OCI-M1 (cell line): ENCODE measurements around the gene SMYD3.

Experiments
- DNase-seq: peaks from one replicate; lab custom pipeline; 2025; lab: John Stamatoyannopoulos, UW

Gene SMYD3

DNA sequence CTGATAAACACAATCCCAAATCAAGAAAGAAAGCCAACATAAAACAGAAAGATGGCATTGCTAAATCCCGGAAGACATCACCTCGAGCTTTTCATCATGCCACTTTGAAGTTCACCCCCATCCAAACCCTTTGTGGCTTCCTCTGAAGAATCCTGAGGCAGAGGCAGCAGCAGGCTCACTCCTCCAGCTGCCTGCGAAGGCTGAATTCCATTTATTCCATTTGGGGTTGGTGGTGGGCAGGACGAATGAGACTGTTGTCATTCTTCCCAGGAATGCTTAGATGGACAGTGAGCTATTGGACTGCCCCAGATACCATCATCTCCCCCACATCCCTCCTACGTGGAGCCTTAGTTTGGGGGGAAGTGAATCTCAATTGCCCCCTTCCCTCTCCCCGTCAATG is 437.5 kb downstream of the SMYD3 start:
- DNase-seq, result no peak

DNA sequence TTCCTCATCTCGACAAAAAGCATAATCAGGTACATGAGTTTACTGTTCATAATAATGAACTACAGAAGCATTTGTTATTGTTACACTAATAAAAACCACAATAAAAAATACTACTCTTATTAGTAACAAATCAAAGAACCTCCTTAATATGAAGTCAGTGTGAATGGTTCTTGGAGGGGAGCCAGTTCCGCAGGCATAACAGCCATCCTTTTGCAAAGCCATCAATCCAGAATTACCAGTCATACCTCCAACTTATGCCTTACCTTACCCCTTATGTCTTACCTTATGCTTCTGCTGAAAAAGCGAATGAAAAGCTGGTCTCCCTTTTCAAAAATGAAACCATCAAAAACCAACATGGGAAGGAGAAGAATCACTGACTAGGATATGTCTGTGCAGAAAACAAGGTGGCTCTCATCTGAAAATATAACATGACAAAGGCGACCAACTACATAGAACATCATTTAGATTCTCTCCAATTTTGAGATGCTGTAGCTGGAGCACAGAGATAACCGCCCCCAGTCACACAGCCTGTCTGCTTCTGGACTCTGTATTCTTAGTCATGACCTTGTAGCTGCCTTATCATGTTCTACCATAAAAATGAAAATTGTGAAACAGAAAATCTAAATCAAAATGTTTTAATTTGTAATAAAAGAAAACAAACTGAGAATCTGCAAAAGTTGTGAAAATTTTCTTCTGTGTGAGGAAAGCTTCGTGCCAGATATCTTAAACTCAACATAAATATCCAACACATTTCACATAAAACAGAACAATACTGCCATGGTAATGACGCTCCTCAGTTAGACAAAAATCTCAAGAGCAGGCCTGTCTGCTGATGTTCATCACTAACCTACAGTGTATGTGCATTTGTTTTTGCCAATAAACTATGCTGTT is 438.2 kb downstream of the SMYD3 start:
- DNase-seq, result peak; percentile 41

DNA sequence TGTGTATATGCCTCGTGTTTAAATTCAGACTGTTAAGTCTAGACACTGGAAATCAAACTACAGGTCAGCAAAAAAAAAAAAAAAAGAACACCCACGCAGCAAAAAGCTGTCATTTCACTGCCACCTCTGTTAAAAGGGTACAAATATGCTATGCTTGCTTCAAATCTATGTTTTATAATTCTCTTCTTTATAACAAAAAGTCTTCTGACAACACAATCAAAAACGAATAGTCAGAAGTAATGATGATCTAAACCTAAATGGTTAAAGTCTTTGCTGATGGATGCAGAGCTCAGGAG is 438.9 kb downstream of the SMYD3 start:
- no peak for DNase-seq

DNA sequence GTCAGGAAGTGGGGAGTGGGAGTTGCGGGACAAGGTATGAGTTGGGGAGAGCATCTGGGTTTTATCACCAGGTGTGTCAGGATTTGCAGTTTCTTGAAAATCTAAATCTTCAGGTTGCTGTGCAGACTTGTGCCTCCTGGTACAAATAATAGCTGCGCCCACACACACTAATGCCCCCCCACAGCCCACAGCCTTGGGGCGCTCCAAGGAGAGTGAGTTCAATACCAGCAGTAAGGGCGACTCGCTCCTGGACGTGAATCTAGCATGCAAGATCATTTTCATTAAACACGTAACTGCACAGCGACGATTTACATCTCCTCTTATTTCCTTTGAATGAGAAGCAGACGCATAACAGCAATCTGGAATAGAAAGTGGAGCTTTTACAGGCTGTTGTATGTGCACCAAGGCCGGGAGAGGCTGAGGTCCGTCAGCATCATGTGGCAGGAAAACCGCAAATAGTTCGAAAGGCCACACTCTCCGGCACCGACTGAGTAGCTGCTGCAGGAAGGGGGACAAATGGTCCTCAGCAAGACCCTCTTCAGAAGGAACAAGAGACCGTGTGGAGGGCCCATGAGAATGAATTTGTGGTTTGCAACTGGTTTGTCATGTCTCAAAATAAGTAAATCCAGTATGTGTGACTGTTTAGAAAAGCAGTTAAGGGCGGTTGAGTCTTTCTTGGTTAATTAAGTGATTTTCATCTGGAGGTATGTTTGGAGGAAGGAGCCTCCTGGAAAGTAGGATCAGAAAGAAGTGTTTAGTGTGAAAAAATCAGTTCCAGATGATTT is 439.5 kb downstream of the SMYD3 start:
- DNase-seq, result no peak

DNA sequence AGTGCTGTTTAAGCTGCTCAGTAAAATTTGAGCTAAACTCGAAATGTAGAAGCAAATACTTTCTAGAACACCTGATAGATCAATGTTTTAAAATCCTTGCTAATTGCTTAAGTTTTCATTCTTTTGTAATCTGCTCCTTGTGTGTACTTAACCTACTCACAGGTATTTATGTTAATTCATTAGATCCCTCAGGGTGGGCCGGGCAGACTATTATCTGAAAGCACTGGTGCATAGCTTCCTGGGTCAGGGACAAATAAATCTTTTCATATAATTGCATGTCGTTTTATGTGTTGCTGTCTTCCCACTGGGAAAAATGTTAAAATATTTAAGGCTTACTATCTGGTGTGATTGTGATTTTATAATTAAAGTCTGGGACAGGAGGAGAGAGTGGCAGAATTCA is 440.5 kb downstream of the SMYD3 start:
- DNase-seq, result no peak

DNA sequence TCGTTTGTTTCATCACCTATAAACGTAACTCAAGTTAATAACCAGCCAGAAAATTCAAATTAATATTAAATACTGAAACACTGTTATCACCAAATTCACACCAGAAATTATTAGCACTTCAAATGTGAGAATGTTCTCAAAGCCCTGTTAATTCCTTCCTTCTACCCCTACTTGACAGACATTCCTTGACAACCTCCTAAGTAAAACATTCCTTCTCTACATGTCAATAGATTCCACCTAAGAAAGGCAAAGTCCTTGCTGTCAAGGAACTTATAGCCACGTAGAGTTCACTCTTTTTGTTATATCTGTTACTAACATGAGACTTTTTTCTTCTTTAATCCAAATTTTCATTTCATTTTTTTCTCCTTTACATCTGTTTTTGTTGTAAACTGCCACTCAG is 441.5 kb downstream of the SMYD3 start:
- no peak for DNase-seq

DNA sequence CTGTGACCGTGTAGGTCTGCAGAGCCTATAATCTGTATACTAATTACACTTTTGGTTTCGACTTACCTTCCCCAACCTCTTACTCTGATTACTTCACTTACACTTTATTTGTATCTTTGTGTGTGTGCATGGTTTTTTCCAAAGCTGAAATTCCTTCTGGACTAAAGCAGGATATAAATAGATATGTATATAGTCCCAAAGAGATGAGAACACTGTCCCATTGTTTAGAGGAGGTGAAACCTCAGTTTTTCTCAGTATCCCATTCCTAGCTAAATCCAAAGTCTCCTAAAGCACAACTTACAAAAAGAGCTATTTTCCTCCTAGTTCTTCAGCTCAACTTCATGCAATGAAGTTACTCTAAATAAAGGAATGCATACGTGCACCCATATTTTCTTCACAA is 442.2 kb downstream of the SMYD3 start:
- no peak for DNase-seq

DNA sequence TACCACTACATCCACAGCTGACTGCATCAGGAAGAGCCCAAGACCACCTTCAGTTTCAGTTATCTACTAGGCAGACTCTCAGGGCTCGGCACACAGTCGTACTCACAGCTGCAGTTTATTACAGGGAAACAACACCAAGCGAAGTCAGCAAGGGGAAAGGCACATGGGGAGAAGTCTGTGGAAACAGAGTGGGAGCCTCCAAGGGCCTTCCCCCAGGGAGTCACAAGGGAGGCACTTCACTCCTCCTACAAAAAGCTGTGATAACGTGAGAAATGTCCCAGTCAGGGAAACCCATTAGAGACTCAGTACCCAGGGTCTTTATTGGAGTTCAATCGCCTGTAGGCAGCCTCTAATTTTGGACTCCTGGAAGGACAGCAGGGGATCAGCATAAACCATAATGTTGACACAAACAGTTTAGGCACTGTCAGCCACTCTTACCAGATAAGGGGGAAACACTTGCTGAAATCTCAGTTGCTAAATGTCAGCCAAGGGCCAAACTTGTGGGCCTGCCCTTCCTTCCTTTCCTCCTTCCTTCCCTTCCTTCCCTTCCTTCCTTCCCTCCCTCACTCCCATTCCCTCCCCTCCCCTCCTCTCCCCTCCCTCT is 444.0 kb downstream of the SMYD3 start:
- no peak for DNase-seq

DNA sequence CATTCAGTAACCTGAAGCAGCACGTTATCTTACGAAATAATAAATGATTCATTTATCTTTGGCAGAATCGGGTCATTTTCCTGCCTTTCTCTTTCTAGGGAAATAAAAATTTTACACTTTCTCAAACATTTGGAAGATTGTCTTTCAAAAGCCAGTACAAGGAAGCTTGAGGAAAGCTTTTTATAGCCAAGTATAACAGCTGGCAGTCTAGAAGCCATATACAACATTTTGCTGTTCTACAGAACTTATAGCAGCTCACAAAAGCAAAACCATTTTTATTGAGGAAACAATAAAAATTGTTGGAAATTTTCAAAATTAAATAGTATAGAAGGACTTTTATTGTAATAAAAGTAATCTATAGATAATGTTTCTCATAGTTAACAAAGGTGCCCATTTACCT is 448.6 kb downstream of the SMYD3 start:
- no peak for DNase-seq

DNA sequence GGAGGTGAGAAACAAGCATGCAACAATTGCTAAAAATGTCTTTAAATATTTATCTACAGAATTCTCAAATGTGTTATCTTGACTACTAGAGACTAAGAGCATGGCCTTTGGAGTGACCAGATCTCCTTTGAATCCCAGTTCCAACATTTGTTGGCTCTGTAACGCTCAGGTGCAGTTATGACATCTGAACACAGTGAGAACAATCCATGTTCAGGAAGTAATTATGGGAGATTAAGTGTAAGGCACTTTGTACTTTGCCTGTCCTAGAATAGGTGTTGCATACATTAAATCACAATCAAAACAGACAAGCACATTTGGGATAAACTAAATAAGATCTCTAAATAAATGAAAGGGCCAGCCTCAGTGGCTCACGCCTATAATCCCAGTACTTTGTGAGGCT is 454.5 kb downstream of the SMYD3 start:
- DNase-seq, result no peak

DNA sequence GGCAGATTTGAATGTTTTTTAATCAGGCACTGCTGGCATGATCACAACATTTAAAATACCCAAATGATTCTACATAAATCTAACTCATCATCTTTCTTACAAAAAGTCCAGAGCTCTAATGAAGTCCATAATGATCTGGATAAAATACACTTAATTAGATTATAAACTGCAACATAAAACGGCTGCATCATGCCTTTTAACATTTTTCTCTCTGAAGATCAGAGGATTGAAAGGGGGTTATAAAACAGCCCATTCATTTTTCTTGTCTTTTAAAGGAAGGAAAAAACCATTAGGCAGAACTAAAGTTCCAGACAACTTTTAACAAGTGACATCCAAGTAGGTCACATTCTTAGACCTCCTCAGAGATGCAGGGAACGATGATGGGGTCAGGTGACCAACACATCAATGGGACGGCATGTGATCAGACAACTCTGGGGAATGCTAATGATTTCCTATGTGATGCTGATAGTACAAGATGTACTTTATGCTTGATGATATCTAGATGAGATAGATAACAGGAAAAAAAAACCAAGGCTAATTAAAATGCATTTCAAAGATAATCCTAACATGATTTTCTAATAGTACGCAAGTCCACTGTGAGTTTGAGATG is 455.1 kb downstream of the SMYD3 start:
- DNase-seq, result no peak

DNA sequence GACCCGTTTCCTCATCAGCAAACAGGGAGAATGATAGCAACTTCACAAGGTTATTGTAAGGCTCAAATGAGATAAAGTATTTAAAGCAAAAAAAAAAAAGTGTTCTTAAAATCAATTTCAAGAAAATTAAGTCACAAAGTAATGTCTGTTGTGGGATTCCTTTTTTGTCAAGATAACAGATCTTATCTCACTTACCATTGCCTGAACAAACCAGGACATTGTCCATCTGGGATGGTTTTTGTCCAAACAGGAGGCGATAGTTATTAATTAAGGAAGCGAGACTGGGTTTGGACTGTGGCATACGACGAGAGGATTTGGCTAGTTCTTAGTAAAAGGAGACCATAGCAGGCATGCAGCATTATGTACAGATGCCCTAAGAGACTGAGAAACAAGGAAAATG is 458.4 kb downstream of the SMYD3 start:
- no peak for DNase-seq

DNA sequence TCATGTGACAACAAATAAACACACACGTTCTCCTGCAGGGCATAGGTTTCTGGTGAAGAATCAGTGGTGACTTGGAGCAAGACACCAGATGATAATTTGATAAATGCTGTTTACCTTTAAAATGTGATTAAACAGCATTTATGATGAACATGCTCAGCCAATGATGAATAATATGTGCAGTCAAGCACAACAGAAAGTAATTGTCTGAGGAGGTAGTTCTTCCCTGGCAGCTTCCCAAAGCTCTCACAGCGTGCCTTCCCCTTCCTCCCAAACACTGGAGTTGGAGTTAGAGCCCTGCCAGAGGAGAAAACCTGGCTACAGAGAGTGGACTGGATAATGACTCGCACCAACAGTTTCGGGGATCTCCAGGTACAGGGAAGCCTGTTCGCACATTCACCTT is 463.5 kb downstream of the SMYD3 start:
- DNase-seq, result no peak

DNA sequence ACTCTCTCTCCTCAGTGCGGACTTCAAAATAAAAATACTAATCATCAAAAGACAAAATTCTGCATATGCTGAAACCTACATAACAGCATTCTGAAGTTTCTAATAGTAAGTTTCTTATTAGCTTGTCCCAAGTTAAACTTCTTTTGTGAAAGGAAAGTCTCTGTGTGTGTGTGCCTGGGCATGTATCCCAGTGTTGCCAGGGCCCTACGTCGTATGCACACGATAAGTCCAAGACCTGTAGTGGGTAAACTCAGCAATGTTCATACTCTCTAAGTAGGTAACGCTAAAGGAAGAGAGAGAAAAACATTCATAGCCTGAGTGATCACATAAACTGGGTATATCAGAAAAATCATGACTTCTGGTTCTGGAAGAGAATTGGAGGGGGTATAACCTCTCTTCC is 465.7 kb downstream of the SMYD3 start:
- DNase-seq, result no peak

DNA sequence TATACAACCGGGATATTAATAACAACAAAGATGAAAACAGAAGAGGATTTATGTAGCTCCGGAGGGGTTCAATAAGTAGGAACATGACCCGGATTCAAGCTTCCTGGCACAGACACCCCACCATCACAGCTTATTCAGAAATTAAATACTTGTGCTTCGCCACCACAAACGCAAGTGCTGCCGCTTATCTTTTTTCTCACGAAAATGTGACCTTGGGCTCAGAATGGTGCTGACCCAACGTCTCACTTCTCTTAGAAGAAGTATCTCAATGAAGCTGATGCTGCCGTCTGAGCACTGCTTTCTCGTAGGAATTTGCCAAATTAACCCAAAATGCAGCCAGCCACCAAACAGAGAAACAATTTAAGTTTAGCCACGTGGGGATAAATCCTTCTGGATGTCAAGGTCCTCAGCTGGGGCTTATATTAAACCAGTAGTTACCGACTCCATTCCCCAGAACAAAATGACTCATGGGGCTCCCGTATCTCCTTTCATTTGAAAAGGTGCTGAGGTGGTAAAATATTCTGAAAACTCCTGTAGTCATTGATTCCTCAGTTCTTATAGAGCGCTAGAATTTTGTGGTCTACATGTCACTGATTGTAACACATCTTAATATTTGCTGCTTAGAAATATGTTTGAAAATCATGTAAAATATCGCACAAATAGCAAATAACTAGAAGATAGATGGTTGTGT is 466.7 kb downstream of the SMYD3 start:
- DNase-seq, result no peak

DNA sequence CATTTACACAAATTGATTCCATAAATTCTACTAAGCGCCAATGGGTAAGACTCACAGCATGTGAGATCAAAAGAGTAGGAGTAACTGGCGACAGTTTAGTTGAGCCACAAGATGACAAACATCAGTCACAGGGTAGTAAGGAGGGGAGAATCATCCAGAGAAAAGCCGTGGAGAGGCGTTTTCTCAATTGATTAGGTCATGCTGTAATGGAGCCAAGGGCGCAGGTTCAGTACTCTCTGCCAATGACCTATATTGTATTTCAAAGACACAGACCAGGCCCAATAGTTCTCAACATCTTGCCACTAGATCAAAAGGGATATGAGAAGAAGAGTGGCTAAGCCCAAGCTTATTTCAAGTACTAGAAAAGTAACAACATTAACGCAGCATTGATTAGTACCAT is 467.5 kb downstream of the SMYD3 start:
- no peak for DNase-seq

DNA sequence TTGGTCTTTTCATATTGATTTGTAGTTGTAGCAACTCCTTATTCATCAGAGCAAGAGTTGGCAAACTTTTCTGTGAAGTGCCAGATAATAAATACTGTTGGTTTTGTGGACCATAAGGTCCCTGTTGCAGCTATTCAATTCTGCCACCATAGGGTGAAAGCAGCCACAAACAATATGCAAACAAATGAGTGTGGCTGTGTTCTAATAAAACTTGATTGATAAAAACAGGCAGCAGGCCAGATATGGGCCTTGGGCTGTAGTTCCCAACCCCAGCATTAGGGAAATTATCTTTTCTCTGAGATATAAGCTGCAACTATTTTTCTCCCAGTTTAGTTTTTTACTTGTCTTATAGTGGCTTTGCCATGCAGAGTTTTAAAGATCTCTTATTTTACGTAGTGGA is 469.2 kb downstream of the SMYD3 start:
- DNase-seq, result no peak

DNA sequence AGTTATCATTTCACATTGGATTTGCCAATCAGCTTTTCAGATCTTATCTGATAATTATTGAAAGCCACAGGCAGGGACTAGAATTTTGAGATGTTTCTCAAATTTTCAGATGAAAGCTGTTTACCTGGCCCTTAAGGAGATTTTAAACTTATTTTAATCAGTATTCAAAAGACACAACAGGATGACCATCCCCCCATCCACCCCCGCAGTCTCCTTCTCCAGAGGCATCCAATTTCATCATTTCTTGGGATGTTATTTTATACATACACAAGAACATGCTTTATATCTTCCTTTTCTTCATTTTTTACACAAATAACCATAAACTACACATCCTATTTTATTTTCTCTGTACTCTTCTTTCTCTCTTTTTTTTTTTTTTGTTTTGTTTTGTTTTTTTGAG is 470.9 kb downstream of the SMYD3 start:
- no peak for DNase-seq

DNA sequence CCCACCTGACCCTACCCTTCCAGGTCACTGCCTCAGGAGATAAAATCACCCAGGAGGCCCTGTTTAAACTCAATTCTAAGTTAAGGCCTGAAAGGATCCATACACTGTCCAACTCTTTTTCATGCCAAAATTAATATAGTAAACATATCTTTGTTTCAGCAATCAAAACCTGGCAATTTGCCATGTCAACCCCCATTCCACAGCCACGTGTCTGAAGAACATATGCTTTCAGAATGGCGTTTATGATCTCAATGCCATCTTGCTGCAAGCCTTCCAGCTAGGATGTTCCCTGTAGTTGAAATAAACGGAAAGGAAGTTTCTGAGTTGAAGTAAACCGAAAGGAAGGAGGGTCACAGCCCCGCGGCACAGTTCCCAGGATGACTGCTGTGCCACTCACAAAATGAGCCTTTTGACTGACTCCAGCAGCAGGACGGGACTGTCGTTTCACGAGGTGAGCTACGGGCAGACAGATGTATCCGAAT is 472.0 kb downstream of the SMYD3 start:
- no peak for DNase-seq

DNA sequence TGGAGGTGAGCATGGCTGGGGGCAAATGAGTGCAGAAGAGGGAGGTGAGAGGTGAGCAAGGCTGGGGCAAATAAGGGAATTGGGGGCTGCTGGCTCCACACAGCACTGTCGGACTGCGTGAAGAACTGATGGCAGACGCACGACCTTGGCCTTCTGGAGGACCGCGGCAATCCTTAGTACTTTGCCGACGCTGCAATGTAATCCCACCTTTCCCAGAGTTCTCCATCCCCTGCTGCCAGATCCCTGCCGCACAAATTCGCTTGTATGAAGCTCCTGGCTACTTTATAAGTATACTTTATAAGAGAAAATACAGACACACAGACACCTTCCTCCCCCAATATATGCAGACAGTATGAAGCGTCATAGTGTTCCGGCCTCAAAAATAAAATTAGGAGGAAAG is 472.4 kb downstream of the SMYD3 start:
- no peak for DNase-seq

DNA sequence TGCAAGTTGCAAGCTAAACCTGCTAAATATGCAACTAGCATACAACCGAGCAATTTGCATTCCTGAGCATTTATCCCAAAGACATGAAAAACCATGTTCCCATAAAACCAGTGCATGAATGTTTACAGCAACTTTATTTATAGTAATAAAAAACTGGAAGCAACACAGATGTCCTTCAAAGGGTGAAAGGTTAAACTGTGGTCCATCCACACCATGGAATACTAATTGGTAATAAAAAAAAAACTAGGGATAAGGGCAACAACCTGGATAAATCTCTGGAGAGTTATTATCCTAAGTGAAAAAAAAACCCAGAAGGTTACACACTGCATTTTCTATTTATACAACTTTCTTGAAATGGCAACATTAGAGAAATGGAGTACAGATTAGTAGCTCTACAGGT is 474.1 kb downstream of the SMYD3 start:
- DNase-seq, result no peak

DNA sequence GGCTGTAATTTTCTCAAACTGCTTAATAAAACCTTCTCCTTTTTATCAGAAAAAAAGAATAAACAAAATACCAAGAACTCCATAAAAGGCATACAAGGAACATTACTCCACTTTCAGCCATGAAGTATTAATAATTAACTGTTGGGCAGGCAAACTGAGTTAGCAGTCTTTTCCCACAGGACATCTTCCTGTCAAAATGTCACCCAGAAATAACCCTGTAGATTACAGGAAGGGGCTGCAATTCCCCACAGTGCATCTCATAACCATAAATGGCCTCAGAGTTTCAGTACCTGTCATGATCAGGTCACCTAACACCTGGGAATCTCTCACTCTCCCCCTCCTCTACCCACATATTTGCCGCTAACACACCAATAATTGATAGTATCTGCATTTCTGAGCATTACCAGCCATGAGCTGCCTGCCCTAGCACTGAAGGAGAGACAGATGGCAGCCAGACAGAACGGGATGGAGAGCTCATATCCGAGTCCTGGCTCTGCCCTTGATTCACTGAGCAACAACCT is 475.0 kb downstream of the SMYD3 start:
- DNase-seq, result no peak
